Measurements from ENCODE around the gene SMYD5. TPM values are rescaled to one million over a fixed set of nuclear protein-coding genes. Genes with fewer than 3 reads are reported as not detected.

SMYD5 gene
- total RNA-seq, 4 donors from 2014 or later = 5.9 to 31.1 (median 22.7) TPM

GRCh38 chr2:73269686-73270465 is 55.8 kb downstream of the SMYD5 start:
- no peak for DNase-seq
- TF ChIP-seq CTCF (IDR thresholded peaks at IDR 0.05) (no peak), POLR2A (IDR thresholded peaks at IDR 0.05) (no peak)
- H3K27ac ChIP-seq = no peak overlapping the region
- no peaks in the 10 kb centered on the region for H3K9me3 ChIP-seq
- intact Hi-C loops (cut with DNase I; ENCODE audit: low total_unique reads) = no loop called here
- no peak overlapping the region for H3K4me3 ChIP-seq
- no peaks in the 10 kb centered on the region for H3K27me3 ChIP-seq
- H3K36me3 ChIP-seq = no peaks in the 10 kb centered on the region
- H3K4me1 ChIP-seq = peaks cover 0 to 3% of the 10 kb centered on the region in 2 donors

GRCh38 chr2:73272270-73272669 is 58.2 kb downstream of the SMYD5 start:
- H3K4me1 ChIP-seq = peaks cover 0 to 3% of the 10 kb centered on the region in 2 donors
- H3K9me3 ChIP-seq = no peaks in the 10 kb centered on the region
- TF ChIP-seq POLR2A (IDR thresholded peaks at IDR 0.05) = no peak
- no peak for TF ChIP-seq CTCF (IDR thresholded peaks at IDR 0.05)
- no peak overlapping the region for H3K4me3 ChIP-seq
- no peak for DNase-seq
- intact Hi-C loops (cut with DNase I; ENCODE audit: low total_unique reads) = no loop called here
- no peaks in the 10 kb centered on the region for H3K36me3 ChIP-seq
- no peaks in the 10 kb centered on the region for H3K27me3 ChIP-seq
- no peak overlapping the region for H3K27ac ChIP-seq

Other genes starting within 250 kb of the SMYD5 start
- 10 to 100 TPM in 2 of 4 donors, 1 to 10 TPM in 2; 2.1 to 16.0 (median 10.6) TPM for gene SFXN5, start 142.5 kb upstream of the SMYD5 start, total RNA-seq
- gene RAB11FIP5, start 101.3 kb upstream of the SMYD5 start, total RNA-seq = 10 to 100 TPM; 22.4 to 45.7 (median 31.7) TPM
- gene NOTO, start 11.7 kb upstream of the SMYD5 start, total RNA-seq = not detected
- 10 to 100 TPM in 2 of 4 donors, 1 to 10 TPM in 2; 2.3 to 11.8 (median 9.8) TPM for gene PRADC1, start 19.0 kb downstream of the SMYD5 start, total RNA-seq
- 100 to 1,000 TPM; 118 to 269 (median 188) TPM for gene CCT7, start 20.1 kb downstream of the SMYD5 start, total RNA-seq
- 1 to 10 TPM in 3 of 4 donors, under 1 TPM in 1; 0.29 to 5.6 (median 1.6) TPM for gene FBXO41, start 70.2 kb downstream of the SMYD5 start, total RNA-seq
- gene EGR4, start 79.3 kb downstream of the SMYD5 start, total RNA-seq = not detected
- 10 to 100 TPM; 21.5 to 52.1 (median 44.6) TPM for gene ALMS1, start 171.6 kb downstream of the SMYD5 start, total RNA-seq